Skeletal muscle satellite cell (primary cell): ENCODE measurements around the gene LNX2.
A peak's percentile ranks its signal among the peaks of the same experiment; 100 is the strongest.

Experiments used
- H3K27me3 ChIP-seq: 2 replicates; pipeline ENCODE4 v1.7.0; 2013; ENCODE audit warnings: low read length; ENCODE audit not compliant: control insufficient read depth, insufficient read depth
- H3K36me3 ChIP-seq: 2 replicates; pipeline ENCODE4 v1.7.0; 2013; ENCODE audit warnings: mild to moderate bottlenecking, control low read depth, low read length; ENCODE audit not compliant: insufficient read depth
- H3K4me1 ChIP-seq: 2 replicates; pipeline ENCODE4 v1.7.0; 2013; ENCODE audit warnings: low read length; ENCODE audit not compliant: control insufficient read depth, insufficient read depth
- H3K4me2 ChIP-seq: 2 replicates; pipeline ENCODE4 v1.7.0; 2013; ENCODE audit warnings: mild to moderate bottlenecking, low read length
- H3K4me3 ChIP-seq: 2 replicates; pipeline ENCODE4 v1.7.0; 2013; ENCODE audit warnings: low read length
- H3K9ac ChIP-seq: 2 replicates; pipeline ENCODE4 v1.7.0; 2013; ENCODE audit warnings: mild to moderate bottlenecking, low read depth, low read length, moderate library complexity
- H3K9me3 ChIP-seq: replicated peaks from 2 replicates; pipeline ENCODE4 v1.7.0; 2013; ENCODE audit warnings: mild to moderate bottlenecking, control low read depth, low read length

The LNX2 gene

DNA sequence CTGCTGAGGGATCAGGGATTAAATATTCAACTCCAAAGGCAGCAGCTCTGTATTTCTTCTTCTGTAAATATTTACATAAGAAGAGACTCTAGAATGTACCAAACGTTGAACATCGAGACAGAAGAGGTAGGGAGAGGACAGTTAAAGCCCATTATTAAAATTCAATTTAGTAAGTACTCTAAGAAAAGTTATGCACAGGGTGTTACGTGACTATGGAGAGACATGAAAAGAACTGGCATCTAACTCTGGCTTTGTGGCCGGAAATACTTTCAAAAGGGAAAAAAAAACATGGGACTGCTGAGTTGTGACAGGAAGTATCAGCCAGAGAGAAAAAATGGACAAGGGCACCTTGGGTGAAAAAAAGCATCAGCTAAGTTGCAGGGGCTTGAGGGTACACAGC, 36.7 kb downstream of the LNX2 start:
- no peak overlapping the region for H3K9ac ChIP-seq
- no peaks in the 10 kb centered on the region for H3K9me3 ChIP-seq
- H3K4me3 ChIP-seq, result no peak overlapping the region
- no peaks in the 10 kb centered on the region for H3K36me3 ChIP-seq
- H3K27me3 ChIP-seq, result no peaks in the 10 kb centered on the region
- H3K4me1 ChIP-seq, result peaks cover 12% of the 10 kb centered on the region
- H3K4me2 ChIP-seq, result peak overlapping the region; percentile 11

GRCh38 chr13:27578121-27579030, 42.0 kb downstream of the LNX2 start:
- H3K4me2 ChIP-seq, result peak overlapping the region; percentile 46
- no peaks in the 10 kb centered on the region for H3K27me3 ChIP-seq
- no peak overlapping the region for H3K4me3 ChIP-seq
- peaks cover 18% of the 10 kb centered on the region for H3K4me1 ChIP-seq
- no peaks in the 10 kb centered on the region for H3K36me3 ChIP-seq
- no peaks in the 10 kb centered on the region for H3K9me3 ChIP-seq
- H3K9ac ChIP-seq, result no peak overlapping the region

- Histone ChIP-seq H3K9ac (no peak overlapping the region), H3K4me1 (peaks cover 36% of the 10 kb centered on the region), H3K27me3 (no peaks in the 10 kb centered on the region), H3K36me3 (no peaks in the 10 kb centered on the region), H3K4me3 (no peak overlapping the region), H3K9me3 (no peaks in the 10 kb centered on the region), H3K4me2 (no peak overlapping the region)
Measured at GRCh38 chr13:27574661-27575060, 45.7 kb downstream of the LNX2 start.

- no peak overlapping the region for H3K9ac ChIP-seq
Measured at GRCh38 chr13:27573265-27573664, 47.1 kb downstream of the LNX2 start.

GRCh38 chr13:27572234-27572901, 48.0 kb downstream of the LNX2 start:
- H3K9ac ChIP-seq, result no peak overlapping the region
- no peaks in the 10 kb centered on the region for H3K9me3 ChIP-seq
- no peak overlapping the region for H3K4me3 ChIP-seq
- H3K36me3 ChIP-seq, result peaks cover 6% of the 10 kb centered on the region
- peaks cover 23% of the 10 kb centered on the region for H3K4me1 ChIP-seq
- no peaks in the 10 kb centered on the region for H3K27me3 ChIP-seq
- H3K4me2 ChIP-seq, result peak overlapping the region; percentile 22

More at GRCh38 chr13:27573265-27573664, 47.1 kb downstream of the LNX2 start:
- Histone ChIP-seq H3K9me3 (no peaks in the 10 kb centered on the region), H3K4me3 (no peak overlapping the region), H3K27me3 (no peaks in the 10 kb centered on the region), H3K36me3 (peaks cover 2% of the 10 kb centered on the region), H3K4me1 (peaks cover 24% of the 10 kb centered on the region), H3K4me2 (peak overlapping the region; percentile 42)

DNA sequence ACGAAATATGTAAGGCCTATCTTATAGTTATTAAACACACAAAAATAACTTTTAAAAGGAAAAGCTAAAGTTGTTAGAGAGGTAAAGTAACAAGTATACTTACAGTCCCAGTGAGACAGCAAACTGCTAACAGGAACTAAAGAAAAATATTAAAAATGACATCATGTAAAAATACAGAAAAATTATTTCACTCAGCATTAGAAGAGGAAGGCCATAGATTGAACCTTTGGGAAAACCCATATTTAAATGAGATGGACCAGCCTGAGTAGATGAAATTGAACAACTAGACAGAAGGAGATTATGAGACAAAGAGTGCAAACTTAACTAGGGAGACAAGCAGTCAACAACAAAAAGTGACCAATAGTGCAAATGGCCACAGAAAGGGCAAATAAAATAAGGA, 49.4 kb downstream of the LNX2 start:
- no peak overlapping the region for H3K4me3 ChIP-seq
- no peak overlapping the region for H3K9ac ChIP-seq

DNA sequence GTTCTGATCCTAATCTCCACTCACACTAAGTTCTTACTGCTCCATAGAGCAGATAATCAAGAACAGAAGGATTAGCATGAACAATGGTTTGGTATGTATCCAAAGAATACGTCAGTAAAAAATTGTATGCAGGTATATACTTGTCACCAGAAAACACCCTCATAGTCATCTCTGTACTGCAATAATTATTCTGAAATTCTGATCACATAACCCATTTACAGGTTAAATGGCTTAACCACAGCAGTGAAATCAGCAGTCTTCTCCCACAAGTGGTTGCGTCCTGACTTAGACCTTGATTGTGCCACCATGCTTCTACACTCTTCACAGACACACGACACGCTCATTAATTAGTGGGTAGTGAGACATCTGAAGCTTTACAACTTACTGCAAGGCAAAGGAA, 50.9 kb downstream of the LNX2 start:
- no peak overlapping the region for H3K9ac ChIP-seq
- no peak overlapping the region for H3K4me2 ChIP-seq
- H3K4me1 ChIP-seq, result peaks cover 23% of the 10 kb centered on the region
- H3K36me3 ChIP-seq, result peaks cover 14% of the 10 kb centered on the region
- H3K9me3 ChIP-seq, result no peaks in the 10 kb centered on the region
- H3K27me3 ChIP-seq, result no peaks in the 10 kb centered on the region
- no peak overlapping the region for H3K4me3 ChIP-seq

More for the DNA sequence above, 49.4 kb downstream of the LNX2 start:
- H3K36me3 ChIP-seq, result peaks cover 14% of the 10 kb centered on the region
- no peaks in the 10 kb centered on the region for H3K27me3 ChIP-seq
- H3K4me2 ChIP-seq, result no peak overlapping the region
- H3K9me3 ChIP-seq, result no peaks in the 10 kb centered on the region
- H3K4me1 ChIP-seq, result peaks cover 23% of the 10 kb centered on the region

DNA sequence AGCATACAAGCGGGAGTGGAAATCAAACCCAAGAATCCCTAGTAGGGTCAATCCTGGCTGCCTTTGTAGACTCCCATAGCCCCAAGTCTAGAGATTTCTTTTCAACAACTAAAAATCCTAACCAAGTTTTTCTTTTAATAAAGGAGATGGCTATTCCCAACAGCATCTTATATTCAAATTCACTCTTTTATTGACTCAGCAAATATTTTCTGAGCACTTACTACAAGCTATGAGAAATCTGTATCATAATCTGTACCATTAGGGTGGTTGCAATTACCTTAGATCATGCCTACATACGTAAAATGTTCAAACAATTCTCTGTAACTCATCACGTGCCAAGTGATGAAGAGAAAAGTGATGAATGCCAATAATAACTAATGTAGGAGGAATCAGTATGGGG, 54.5 kb downstream of the LNX2 start:
- Histone ChIP-seq H3K27me3 (no peaks in the 10 kb centered on the region), H3K36me3 (peaks cover 14% of the 10 kb centered on the region), H3K4me2 (no peak overlapping the region), H3K9me3 (no peaks in the 10 kb centered on the region), H3K9ac (no peak overlapping the region), H3K4me3 (no peak overlapping the region), H3K4me1 (no peaks in the 10 kb centered on the region)

GRCh38 chr13:27562457-27562856, 57.9 kb downstream of the LNX2 start:
- Histone ChIP-seq H3K4me3 (no peak overlapping the region), H3K9me3 (no peaks in the 10 kb centered on the region), H3K27me3 (no peaks in the 10 kb centered on the region), H3K9ac (no peak overlapping the region), H3K4me1 (no peaks in the 10 kb centered on the region), H3K4me2 (no peak overlapping the region), H3K36me3 (peaks cover 12% of the 10 kb centered on the region)

DNA sequence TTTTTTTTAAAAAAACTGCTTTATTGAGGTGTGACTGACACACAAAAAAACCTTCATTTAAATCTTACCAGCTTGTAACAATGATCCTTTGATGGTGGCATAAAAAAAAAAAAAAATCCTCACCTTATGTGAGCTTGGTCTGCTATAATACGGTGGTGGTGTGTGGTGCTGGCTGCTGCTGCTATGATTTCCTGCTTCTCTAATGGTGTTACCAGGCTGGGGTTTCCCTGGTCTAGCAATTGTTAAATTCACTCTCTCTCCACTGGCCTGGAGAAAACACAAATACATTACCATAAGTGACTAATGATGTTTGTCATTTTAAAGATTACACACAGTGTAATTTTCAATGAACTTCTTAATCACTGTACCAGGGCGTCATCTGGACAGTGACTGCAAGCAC, 60.6 kb downstream of the LNX2 start:
- no peak overlapping the region for H3K4me3 ChIP-seq
- H3K4me1 ChIP-seq, result peaks cover 7% of the 10 kb centered on the region
- no peak overlapping the region for H3K4me2 ChIP-seq
- H3K9me3 ChIP-seq, result no peaks in the 10 kb centered on the region
- no peaks in the 10 kb centered on the region for H3K27me3 ChIP-seq
- H3K36me3 ChIP-seq, result peaks cover 4% of the 10 kb centered on the region
- H3K9ac ChIP-seq, result no peak overlapping the region

DNA sequence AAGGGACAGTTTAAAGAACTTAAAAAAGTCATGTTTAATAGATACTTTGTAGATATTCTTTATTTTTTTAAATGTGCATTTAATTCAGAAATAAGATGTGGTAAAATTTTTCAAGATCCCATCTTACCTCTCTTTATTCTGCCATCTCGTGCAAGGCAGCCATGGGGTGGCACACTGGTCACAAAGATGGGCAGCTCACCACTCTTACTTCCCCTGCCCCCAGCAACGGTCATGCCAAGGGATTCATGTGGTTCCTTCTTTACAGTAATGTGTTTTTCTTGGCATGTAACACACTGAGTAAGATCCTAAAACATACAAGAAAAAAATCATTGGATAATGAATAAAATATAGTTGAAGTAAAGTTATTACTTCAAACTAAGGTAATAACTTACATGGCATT, 64.2 kb downstream of the LNX2 start:
- H3K9ac ChIP-seq, result no peak overlapping the region
- H3K4me3 ChIP-seq, result no peak overlapping the region
- H3K9me3 ChIP-seq, result no peaks in the 10 kb centered on the region
- peaks cover 7% of the 10 kb centered on the region for H3K4me1 ChIP-seq
- H3K36me3 ChIP-seq, result peaks cover 9% of the 10 kb centered on the region
- no peak overlapping the region for H3K4me2 ChIP-seq
- H3K27me3 ChIP-seq, result no peaks in the 10 kb centered on the region
